HepG2 (cell line): ENCODE data around the gene CKAP5. TPM values are rescaled to one million over a fixed set of nuclear protein-coding genes. Genes with fewer than 3 reads are reported as not detected.
A peak's percentile ranks its signal among the peaks of the same experiment; 100 is the strongest.

Source experiments
- ATF7-NPFF ChIP-seq: sonication (generic); formaldehyde crosslinking; IDR thresholded peaks from 2 replicates; pipeline ENCODE4 v1.8.1; 2023; ENCODE audit warnings: mild to moderate bottlenecking, low read depth, missing genetic modification reagents, moderate library complexity
- HDAC2 ChIP-seq: sonication (generic); formaldehyde crosslinking; IDR thresholded peaks from 2 replicates; pipeline ENCODE4 v1.4.0; 2020; ENCODE audit warnings: missing genetic modification reagents
- ISX ChIP-seq: sonication (generic); formaldehyde crosslinking; conservative IDR thresholded peaks from 2 replicates; pipeline ENCODE4 v1.5.0; 2020; ENCODE audit warnings: missing genetic modification reagents
- MTA3 ChIP-seq: sonication (generic); formaldehyde crosslinking; IDR thresholded peaks from 2 replicates; pipeline ENCODE4 v1.4.0; 2020; ENCODE audit warnings: missing genetic modification reagents
- RBFOX2 ChIP-seq: fragments of 200-400 bp; formaldehyde crosslinking; IDR thresholded peaks from 2 replicates; pipeline ENCODE4 v1.6.1; 2017; ENCODE audit warnings: low read depth, mild to moderate bottlenecking, low read length
- THAP9 ChIP-seq: sonication (generic); formaldehyde crosslinking; IDR thresholded peaks from 2 replicates; pipeline ENCODE4; 2020; ENCODE audit warnings: missing genetic modification reagents, mild to moderate bottlenecking, borderline replicate concordance
- polyA plus RNA-seq, 8 experiments: library from polyadenylated mRNA; depleted of rRNA in 3 of 8; stranded (reverse) in 7 of 8; unstranded in 1 of 8; fragments of >200 nt; fragmentation: Illumina TruSeq in 4 of 8; extraction: Trizol in 4 of 8; gene quantifications; 2 replicates each; pipeline versions ENCODE4 v1.2.1 to v1.2.3, GENCODE V29; 2011 to 2016; ENCODE audit warnings: low read depth in 4 of 8, missing spikeins in 1 of 8, mixed read lengths in 1 of 8; ENCODE audit not compliant: insufficient read depth in 1 of 8
- total RNA-seq, 5 experiments: library from RNA; depleted of rRNA; stranded (reverse); fragments of >200 nt; fragmentation: Illumina TruSeq; extraction: Trizol; gene quantifications; 2 replicates each; pipeline ENCODE4 v1.2.3, GENCODE V29; 2016; ENCODE audit warnings: low read depth in 1 of 5
- TF ChIP-seq, protein P1 (sequence below): IDR thresholded peaks from 2 replicates; pipeline ENCODE4 v1.6.1; 2016; ENCODE audit warnings: missing compliant biosample characterization, missing genetic modification reagents, borderline replicate concordance
- TF ChIP-seq, protein P2 (sequence below): IDR thresholded peaks from 2 replicates; pipeline ENCODE4 v1.6.1; 2016; ENCODE audit warnings: low read depth, borderline replicate concordance
- TF ChIP-seq, protein P3 (sequence below): fragments of 450-650 bp; IDR thresholded peaks from 2 replicates; pipeline ENCODE4 v1.6.1; 2017
- TF ChIP-seq, protein P4 (sequence below): sonication (generic); formaldehyde crosslinking; IDR thresholded peaks from 2 replicates; pipeline ENCODE4 v1.4.0; 2020; ENCODE audit warnings: missing genetic modification reagents

The CKAP5 gene
- total and polyA plus RNA-seq, 2 of the 13 experiments (the other 11 are each of a cell fraction or from before 2014, with no cell fraction given): 79.2 to 103 TPM

GRCh38 chr11:46845740-46846509 is at the start of gene CKAP5 (continued):
- peak; percentile 49; the same call in 1 of the 2 replicates for TF ChIP-seq HDAC2 (CRISPR knock-in tag)
- TF ChIP-seq, protein P1, sequence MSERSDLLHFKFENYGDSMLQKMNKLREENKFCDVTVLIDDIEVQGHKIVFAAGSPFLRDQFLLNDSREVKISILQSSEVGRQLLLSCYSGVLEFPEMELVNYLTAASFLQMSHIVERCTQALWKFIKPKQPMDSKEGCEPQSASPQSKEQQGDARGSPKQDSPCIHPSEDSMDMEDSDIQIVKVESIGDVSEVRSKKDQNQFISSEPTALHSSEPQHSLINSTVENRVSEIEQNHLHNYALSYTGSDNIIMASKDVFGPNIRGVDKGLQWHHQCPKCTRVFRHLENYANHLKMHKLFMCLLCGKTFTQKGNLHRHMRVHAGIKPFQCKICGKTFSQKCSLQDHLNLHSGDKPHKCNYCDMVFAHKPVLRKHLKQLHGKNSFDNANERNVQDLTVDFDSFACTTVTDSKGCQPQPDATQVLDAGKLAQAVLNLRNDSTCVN (CRISPR knock-in tag): no peak
- peak; percentile 63; the same call in 1 of the 2 replicates for TF ChIP-seq THAP9 (CRISPR knock-in tag)
- no peak for TF ChIP-seq MTA3 (CRISPR knock-in tag)
- no peak; the same call in none of the 2 replicates for TF ChIP-seq ATF7-NPFF (CRISPR knock-in tag)
- TF ChIP-seq, protein P2, sequence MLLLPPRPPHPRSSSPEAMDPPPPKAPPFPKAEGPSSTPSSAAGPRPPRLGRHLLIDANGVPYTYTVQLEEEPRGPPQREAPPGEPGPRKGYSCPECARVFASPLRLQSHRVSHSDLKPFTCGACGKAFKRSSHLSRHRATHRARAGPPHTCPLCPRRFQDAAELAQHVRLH (CRISPR knock-in tag): peak; percentile 43; the same call in 1 of the 2 replicates
- TF ChIP-seq, protein P3, sequence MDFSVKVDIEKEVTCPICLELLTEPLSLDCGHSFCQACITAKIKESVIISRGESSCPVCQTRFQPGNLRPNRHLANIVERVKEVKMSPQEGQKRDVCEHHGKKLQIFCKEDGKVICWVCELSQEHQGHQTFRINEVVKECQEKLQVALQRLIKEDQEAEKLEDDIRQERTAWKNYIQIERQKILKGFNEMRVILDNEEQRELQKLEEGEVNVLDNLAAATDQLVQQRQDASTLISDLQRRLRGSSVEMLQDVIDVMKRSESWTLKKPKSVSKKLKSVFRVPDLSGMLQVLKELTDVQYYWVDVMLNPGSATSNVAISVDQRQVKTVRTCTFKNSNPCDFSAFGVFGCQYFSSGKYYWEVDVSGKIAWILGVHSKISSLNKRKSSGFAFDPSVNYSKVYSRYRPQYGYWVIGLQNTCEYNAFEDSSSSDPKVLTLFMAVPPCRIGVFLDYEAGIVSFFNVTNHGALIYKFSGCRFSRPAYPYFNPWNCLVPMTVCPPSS: no peak
- TF ChIP-seq, protein P4, sequence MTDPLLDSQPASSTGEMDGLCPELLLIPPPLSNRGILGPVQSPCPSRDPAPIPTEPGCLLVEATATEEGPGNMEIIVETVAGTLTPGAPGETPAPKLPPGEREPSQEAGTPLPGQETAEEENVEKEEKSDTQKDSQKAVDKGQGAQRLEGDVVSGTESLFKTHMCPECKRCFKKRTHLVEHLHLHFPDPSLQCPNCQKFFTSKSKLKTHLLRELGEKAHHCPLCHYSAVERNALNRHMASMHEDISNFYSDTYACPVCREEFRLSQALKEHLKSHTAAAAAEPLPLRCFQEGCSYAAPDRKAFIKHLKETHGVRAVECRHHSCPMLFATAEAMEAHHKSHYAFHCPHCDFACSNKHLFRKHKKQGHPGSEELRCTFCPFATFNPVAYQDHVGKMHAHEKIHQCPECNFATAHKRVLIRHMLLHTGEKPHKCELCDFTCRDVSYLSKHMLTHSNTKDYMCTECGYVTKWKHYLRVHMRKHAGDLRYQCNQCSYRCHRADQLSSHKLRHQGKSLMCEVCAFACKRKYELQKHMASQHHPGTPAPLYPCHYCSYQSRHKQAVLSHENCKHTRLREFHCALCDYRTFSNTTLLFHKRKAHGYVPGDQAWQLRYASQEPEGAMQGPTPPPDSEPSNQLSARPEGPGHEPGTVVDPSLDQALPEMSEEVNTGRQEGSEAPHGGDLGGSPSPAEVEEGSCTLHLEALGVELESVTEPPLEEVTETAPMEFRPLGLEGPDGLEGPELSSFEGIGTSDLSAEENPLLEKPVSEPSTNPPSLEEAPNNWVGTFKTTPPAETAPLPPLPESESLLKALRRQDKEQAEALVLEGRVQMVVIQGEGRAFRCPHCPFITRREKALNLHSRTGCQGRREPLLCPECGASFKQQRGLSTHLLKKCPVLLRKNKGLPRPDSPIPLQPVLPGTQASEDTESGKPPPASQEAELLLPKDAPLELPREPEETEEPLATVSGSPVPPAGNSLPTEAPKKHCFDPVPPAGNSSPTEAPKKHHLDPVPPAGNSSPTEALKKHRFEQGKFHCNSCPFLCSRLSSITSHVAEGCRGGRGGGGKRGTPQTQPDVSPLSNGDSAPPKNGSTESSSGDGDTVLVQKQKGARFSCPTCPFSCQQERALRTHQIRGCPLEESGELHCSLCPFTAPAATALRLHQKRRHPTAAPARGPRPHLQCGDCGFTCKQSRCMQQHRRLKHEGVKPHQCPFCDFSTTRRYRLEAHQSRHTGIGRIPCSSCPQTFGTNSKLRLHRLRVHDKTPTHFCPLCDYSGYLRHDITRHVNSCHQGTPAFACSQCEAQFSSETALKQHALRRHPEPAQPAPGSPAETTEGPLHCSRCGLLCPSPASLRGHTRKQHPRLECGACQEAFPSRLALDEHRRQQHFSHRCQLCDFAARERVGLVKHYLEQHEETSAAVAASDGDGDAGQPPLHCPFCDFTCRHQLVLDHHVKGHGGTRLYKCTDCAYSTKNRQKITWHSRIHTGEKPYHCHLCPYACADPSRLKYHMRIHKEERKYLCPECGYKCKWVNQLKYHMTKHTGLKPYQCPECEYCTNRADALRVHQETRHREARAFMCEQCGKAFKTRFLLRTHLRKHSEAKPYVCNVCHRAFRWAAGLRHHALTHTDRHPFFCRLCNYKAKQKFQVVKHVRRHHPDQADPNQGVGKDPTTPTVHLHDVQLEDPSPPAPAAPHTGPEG: no peak
- peak; percentile 91 for TF ChIP-seq RBFOX2
- no peak; the same call in 1 of the 2 replicates for TF ChIP-seq ISX (CRISPR knock-in tag)
